ENCODE results near the gene VKORC1. TPM values are rescaled to one million over a fixed set of nuclear protein-coding genes. Genes with fewer than 3 reads are reported as not detected.
A peak's percentile ranks its signal among the peaks of the same experiment; 100 is the strongest.

The VKORC1 gene
- polyA plus RNA-seq, 1 donor = 58.1 TPM

DNA sequence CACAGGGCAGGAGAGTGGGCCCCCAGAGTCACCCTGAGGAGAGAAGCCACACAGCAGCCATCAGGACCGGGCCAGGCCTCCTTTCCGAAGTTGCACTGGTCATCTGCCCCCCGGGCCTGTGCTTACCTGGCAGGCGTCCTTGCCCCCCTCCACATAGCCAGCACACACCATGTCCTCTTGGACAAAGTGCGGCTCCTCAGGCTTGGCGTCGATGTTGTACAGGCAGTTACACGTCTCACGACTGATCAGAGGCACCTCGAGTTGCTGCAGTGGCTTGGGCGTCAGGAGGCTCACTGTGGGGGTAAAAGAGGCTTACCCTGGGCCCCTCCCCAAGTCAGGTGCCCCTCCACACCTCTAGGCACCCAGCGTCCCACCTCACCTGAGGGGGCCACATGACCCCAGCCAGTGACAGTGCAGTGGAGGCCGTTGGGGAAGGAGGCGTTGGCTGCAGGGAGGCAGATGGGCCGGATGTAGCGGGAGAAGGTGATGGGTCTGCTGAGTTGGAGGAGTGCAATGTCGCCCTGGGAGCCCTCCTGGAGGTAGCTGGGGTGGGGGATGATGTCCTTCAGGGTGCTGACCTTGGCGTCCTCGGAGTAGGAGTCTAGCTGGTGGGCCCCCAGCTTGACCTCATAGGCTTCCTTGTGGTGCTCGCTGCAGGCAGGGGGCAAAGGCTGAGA is 37.8 kb upstream of the VKORC1 start:
- no peak for DNase-seq

DNA sequence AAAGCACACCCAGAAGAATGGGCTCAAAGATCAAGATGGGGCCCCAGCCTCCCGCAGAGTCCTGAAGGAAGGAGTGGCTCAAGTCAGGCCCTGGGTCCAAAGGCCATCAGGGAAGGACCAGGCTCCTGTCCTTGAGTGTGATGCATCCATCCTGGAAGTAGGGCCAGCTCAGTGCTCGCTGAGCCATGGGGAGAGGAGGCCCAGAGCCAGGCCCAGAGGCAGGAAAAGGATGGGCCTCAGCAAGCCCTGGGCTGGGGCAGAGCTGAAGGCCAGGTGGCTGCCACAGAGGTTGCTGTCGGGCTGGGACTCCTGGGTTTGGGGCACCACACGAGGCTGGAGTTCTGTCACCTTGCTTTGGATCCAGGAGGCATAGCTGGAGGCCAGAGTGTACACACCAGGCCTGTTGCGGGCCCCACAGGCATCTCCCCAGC is 37.3 kb upstream of the VKORC1 start:
- no peak for DNase-seq

DNA sequence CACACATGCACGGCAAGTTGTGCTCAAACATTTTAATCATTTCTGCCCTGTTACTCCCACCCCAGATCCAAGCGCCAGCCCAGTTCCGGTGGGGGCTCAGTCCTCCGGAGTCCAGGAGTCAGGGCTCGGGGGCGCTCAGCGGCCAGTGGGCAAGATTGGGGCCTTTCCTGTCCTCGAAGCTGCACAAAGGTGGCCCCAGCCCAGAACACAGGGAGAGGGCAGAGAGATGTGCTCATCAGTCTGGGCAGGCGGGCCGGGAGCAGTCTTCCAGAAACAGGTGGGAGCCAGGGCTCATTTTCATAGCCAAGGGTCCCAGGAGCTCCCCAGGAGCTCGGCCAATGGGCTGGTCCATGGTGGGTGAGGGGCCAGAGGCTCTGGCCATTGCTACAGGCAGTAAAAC is 36.8 kb upstream of the VKORC1 start:
- no peak for DNase-seq

DNA sequence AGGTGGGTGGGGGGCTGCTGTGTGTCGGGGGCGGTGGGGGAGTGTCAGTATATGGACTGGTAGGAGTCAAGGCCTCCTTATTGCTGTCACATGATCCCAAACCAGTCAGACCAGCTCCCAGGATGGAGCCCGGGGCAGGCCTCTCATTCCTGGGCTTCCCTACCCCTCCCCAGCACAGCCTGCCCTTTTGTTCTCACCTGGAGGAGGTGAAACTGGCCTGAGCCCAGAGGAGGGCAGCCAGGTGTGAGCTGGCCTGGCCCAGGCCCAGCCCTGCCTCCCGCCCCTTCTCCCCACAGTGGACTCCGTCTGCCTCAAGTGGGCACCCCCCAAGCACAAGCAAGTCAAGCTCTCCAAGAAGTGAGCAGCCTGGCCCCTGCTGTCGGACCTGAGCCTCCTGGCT is 36.3 kb upstream of the VKORC1 start:
- DNase-seq = no peak

DNA sequence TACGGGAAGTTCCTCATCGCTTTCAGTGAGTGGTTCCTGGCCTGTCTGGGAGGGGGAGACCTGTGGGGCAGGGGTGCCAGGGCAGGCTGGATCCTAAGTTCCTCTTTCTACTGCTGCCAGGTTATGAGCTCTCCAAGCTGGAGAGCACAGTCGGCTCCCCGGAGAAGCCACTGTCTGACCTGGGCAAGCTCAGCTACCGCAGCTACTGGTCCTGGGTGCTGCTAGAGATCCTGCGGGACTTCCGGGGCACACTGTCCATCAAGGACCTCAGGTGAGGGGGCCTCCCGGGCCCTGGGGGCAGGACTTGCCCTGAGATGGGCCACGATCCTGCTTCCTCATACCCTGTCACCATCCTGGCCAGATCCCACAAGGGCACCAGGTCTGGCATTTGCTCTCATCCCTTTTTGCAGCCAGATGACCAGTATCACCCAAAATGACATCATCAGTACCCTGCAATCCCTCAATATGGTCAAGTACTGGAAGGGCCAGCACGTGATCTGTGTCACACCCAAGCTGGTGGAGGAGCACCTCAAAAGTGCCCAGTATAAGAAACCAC is 35.8 kb upstream of the VKORC1 start:
- DNase-seq = no peak

DNA sequence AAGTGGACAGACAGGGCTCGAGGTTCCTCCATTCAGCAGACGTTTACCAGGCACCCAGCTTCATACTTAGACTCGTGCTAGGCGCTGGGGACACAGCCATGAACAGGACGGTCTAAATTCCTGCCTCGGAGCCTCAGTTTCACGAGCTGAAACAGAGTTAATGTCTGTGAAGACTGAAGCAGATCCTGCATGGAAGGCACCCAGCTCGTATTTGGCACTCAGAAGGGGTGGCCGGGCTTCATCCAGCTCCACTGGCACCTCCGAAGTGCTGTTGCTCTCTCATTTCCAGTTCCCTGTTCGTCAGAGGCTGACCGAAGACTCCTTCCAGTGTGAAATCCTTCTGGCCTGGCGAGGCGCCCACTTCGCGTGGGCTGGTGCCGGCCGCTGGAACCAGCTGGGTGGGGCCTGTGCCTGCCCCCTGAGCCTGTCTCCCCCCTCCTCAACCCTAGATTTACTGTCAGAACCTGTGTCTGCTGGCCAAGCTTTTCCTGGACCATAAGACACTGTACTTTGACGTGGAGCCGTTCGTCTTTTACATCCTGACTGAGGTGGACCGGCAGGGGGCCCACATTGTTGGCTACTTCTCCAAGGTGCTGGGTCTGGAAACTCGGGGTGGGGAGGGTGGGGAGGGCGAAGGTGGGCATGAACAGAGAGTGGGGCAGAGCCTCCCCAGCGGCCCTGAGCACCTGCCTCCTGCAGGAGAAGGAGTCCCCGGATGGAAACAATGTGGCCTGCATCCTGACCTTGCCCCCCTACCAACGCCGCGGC is 35.2 kb upstream of the VKORC1 start:
- DNase-seq = no peak

DNA sequence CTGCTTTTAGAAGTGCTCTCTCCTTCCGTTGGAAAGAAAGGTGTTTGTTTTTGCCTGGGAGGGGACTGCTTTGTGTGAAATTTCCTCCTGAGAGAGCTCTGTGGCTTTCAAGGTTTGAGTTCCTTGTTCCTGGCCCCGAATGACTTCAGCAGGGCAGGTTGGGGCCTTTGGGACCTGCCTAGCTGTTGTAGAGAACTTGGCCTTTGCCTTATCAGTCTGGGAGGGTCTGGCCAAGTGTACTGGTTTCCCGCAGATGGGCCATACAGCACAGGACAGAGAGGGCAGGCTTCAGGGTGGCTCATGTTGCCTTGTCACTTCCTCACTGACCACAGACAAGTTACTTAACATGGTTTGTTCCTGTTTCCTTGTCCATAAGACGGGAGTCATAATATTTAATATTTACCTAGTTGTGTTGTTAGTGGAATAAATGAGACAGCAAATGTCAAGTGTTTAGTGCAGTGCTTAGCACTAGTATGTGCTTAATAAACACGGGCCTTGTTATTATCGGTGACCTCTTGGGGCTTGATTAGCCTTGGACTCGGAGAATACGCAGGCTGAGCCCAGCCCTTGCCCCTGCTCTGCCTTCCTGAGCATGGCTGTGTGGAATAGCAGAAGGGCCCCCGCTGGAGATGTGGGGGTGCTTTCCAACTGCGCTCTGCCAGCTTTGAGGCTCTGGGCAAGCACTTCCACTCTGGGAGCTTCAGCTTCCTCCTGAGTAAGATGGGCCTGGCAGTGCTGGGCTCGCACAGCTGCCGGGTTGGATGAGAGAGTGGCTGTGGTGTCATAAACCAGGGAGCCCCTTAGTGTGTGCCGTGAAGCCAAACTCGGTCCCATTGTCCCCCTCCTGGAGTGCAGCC is 34.3 kb upstream of the VKORC1 start:
- DNase-seq = no peak

DNA sequence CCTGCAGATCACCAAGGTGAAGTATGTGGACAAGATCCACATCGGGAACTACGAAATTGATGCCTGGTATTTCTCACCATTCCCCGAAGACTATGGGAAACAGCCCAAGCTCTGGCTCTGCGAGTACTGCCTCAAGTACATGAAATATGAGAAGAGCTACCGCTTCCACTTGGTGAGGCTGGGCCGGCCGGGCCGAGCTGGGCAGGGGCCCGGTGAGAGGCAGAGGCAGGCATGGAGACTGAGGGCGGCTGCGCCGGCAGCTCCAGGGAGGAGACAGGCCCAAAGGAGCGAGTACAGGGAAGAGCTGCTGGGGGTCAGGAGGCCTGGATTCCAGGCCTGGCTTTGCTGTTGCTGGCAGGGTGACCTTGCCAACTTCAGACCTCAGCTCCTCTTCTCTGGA is 32.6 kb upstream of the VKORC1 start:
- DNase-seq = no peak

DNA sequence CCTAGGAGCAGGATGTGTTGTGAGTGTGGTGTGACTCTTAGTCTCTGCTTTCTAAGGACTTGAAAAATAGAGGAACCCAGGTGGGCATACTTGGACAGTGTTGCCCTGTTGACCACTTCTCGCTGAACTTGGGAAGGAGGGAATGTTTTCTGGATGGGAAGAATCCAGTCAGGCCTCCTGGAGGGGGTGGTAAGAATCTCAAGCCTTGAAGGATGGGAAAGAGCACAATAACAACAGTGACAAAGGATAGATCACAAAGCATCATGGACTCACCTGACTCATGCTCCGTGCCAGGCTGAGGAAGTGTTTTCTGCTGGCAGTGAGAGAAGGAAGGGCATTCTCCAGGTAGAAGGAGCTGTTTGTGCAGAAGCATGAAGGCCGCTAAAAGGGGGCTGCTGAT is 31.2 kb upstream of the VKORC1 start:
- no peak for DNase-seq

DNA sequence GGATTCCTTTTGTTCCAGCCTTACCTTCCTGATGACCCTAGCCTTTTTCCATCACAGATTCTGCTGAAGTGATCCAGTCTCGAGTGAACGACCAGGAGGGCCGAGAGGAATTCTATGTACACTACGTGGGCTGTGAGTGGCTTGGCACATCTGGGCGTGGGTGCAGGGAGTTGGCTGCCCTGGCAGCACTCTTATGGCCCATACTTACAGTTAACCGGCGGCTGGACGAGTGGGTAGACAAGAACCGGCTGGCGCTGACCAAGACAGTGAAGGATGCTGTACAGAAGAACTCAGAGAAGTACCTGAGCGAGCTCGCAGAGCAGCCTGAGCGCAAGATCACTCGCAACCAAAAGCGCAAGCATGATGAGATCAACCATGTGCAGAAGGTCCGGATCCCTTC is 25.5 kb upstream of the VKORC1 start:
- DNase-seq = no peak

DNA sequence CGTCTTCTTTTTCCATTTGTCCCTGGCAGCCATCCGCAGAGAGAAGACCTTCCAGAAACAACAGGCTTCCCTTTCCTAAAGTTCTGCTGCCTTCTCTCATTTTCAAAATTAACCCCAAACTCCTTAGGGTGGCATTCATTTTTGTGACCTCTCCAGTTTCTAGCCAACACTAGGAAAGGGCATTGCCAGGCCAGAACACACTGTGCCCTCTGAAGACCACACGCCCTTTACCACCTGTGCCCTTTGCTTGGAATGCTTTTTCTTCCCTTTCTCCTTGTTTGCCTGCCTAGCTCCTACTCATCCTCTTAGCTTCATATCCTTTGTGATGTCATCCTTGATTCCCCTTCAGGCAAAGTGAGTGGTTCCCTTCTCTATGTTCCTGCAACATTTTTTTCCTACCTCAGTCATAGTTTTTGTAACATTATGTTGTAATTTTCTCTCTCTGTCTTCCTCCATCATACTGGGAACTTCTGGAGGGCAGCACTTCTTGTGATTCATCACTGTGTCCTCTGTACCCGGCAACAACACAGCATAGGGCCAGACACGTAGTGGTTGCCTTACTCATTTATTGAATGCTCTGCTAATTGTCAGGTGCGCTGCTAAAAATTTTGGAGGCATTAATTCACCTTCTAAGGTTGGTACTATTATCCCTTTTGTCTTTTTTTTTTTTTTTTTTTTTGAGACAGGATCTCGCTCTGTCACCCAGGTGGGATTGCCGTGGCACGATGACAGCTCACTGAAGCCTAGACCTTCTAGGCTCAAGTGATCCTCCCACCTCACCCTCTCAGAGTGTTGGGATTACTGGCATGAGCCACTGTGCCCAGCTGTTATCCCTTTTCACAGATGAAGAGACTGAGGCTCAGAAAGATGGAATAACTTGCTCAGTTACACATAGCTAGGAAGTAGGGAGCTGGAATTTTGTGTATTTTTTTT is 23.9 kb upstream of the VKORC1 start:
- DNase-seq = no peak

DNA sequence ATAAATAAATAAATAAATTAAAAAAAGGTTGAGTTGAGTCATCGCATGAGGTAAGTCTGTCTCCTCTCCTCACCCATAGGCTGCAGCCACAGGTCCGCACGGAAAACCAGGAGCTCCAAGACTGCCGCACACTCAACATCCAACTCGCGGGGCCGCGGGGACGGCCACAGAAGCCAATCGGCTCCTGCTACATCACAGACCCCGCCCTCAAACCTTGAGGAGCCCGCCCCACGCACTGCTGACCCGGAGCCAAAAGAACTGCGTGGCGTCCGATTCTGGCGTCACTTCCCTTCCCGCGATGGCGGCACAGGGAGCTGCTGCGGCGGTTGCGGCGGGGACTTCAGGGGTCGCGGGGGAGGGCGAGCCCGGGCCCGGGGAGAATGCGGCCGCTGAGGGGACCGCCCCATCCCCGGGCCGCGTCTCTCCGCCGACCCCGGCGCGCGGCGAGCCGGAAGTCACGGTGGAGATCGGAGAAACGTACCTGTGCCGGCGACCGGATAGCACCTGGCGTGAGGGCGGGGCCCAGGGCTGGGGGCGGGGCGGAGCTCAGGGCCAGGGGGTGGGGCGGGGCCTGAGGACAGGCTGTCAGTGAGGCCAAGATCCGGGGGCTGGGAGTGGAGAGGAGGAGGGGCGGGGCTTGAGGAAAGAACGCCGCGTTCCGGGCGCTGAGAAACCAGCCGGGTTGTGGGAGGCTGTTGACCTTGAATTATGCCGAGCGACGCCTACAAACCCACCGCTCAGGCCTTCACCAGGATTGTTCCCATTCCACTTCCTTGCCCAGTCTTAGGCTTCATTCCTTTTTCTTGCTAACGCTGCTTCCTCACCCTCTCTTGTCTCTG is 23.0 kb upstream of the VKORC1 start, which contains the start of gene KAT8:
TSS of gene KAT8 (plus strand) at position 281 of the 839 bp plus-strand sequence. CDS start at position 299, 18 bp downstream.
- DNase-seq = peak; percentile 98

DNA sequence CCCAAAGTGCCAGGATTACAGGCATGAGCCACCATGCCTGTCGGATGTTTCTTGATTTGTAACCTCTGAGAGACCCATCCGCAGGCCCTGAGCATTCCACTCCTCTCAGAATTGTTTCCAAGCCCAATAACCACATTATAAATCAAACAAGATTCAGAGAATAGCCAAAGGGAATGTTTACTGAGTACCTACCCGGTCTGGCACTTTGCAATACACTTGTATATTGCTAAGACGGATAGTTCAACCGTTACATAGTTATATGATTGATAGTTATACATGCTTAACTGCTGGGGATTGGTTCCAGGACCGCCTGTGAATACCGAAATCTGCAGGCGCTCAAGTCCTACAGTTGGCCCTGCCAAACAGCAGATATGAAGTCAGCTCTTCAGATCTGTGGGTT is 19.9 kb upstream of the VKORC1 start:
- no peak for DNase-seq

DNA sequence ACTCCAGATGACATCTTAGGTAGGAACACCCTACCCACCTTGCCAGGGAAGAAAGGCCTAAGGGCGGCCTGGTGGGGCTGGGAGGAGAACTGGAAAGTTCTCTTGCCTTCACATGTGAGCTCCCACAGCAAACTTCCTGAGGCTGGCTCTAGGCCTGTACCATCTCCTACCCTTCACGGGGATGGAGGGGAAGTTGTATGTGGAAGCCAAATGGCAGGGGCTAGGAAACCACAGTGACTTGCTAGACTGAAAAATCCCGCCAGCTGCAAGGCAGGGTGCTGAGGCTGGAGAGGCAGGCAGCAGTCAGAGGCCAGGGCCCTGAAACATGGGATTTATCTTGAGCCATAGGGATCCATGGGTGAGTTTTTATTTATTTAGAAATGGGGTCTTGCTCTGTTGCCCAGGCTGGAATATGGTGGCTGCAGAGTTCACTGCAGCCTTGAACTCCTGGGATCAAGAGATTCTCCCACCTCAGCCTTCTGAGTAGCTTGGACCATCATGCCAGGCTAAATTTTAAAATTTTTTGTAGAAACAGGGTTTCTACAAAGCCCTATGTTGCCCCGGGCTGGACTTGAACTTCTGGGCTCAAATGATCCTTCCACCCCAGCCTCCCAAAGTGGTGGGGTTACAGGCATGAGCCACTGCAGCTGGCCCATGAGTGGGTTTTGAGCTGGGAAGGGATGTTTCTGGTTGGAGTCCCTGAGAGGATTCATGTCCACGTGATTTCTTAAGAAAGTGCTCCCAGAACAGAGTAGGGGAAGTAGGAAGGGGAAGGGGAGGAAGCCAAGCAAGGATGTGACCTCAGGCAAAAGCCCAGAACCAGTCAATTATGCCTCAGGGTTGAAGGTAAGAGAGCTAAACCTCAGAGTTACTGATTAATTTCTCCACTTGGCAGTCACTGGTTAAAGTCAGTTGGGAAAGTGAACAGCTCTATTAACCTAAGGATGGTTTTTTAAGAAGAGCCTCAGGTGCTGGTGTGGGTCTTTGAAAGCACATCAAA is 18.8 kb upstream of the VKORC1 start:
- DNase-seq = peak; percentile 22

DNA sequence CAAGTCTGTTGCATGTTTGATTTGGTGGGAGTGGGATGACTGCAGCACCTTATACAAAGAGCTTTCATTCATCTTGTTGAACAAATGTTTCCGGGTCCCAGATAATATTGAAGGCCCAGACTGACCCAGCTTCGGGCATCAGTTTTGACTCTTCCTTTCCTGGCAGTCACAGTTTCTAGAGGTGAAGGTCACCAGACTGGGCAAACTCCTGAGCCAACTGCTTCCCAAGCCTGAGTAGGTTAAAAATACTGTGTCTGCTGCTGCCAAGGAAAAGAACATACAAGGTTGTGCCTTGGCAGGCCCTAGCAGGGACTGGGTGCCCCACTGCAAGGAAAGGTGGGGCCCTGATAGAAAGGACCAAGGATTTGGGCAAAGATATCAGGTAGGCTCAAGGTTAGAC is 18.1 kb upstream of the VKORC1 start:
- DNase-seq = no peak

DNA sequence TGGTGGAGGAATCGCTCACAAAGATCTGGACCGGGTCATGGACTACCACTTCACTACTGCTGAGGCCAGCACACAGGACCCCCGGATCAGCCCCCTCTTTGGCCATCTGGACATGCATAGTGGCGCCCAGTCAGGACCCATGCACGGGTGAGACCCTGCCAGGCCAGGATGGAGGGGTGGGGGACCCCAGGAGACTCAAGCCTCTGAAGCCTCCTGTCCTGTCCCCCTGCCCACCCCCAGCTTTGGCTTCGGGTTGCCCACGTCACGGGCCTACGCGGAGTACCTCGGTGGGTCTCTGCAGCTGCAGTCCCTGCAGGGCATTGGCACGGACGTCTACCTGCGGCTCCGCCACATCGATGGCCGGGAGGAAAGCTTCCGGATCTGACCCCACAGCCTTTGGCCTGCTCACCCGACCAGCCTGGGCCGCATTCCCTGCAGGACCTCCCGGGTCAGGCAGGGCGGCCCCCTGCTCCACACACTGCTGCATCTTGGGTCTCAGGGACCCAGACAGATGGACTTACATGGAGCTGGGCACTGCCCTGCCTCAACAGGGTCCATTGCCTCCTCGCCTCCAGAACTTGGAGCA is 17.4 kb upstream of the VKORC1 start:
- no peak for DNase-seq

DNA sequence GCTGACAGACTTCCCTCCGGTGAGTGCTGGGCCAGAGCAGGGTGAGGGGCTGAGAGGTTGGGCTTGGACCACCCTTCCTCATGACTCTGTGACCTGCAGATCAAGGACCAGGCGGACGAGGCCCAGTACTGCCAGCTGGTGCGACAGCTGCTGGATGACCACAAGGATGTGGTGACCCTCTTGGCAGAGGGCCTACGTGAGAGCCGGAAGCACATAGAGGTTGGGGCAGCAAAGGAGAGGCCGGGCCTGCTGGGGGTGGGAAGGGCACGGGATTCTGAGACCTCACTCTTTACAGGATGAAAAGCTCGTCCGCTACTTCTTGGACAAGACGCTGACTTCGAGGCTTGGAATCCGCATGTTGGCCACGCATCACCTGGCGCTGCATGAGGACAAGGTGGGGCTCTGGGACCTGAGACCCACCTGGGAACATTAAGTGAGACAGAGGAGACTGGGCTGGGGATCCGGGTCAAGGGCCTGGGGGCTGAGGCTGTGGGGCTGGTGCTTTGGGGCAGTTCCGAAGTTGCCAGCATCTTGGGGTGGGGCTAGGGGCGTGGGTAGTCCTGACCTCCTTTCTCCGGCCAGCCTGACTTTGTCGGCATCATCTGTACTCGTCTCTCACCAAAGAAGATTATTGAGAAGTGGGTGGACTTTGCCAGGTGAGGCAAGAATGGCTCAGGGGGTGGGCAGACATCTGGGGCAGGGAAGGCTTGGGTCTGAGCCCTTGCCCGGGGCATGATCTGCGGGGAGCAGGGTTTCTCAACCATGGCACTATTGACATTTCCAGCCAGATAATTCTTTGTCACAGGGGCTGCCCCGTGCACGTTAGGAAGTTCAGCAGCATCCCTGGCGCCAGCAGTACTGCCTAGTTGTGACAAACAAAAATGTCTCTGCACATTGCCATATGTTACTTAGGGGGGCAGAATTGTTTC is 15.8 kb upstream of the VKORC1 start:
- DNase-seq = no peak

Measured in left kidney (tissue), 2 donors.